IMR-90 (cell line): ENCODE measurements around the gene LINC00237. TPM values are rescaled to one million over a fixed set of nuclear protein-coding genes. Genes with fewer than 3 reads are reported as not detected.

Experiments
- ATAC-seq: fragments of 200-7000 bp; cut with Tn5 transposase; 2 replicates; pipeline ENCODE4 v1.9.1; 2020; ENCODE audit warnings: low read depth, mild to moderate bottlenecking, moderate library complexity
- BruUV-seq: library from RNA; stranded (reverse); fragments of 400-500 nt; replicated peaks from 2 replicates; lab custom pipeline; 2021; lab: Mats Ljungman, UMichigan
- CTCF ChIA-PET: fragments of 300-600 bp; formaldehyde crosslinking; extraction: SDS; loops from one replicate; lab custom pipeline; 2021; ENCODE audit warnings: antibody characterized with exemption; lab: Yijun Ruan, JAX
- POLR2A ChIA-PET: fragments of 300-600 bp; sonication (Branson Sonifier 250); formaldehyde crosslinking; loops from one replicate; lab custom pipeline; 2022; ENCODE audit warnings: antibody characterized with exemption; ENCODE audit not compliant: unreplicated experiment; lab: Charles Lee
- DNase-seq: peaks from one replicate; pipeline ENCODE4 v3.0.0; 2013
- H2AFZ ChIP-seq: replicated peaks from 2 replicates; pipeline ENCODE3; 2013; ENCODE audit warnings: low read length, mild to moderate bottlenecking; ENCODE audit not compliant: poor library complexity
- H2AK5ac ChIP-seq: 2 replicates; pipeline ENCODE4 v1.6.1; 2013; ENCODE audit warnings: low read depth, low read length, inconsistent platforms
- H2AK9ac ChIP-seq: replicated peaks from 2 replicates; pipeline ENCODE3; 2013; ENCODE audit warnings: mild to moderate bottlenecking, low read depth, low read length, moderate library complexity; ENCODE audit not compliant: poor library complexity
- H2BK120ac ChIP-seq: 2 replicates; pipeline ENCODE4 v1.6.1; 2013; ENCODE audit warnings: low read depth, low read length, inconsistent platforms
- H2BK15ac ChIP-seq: 3 replicates; pipeline ENCODE4 v1.6.1; 2013; ENCODE audit warnings: low read depth, low read length, inconsistent platforms
- H2BK20ac ChIP-seq: 2 replicates; pipeline ENCODE4 v1.6.1; 2013; ENCODE audit warnings: low read depth, mild to moderate bottlenecking, inconsistent platforms, low read length, moderate library complexity
- H2BK5ac ChIP-seq: 2 replicates; pipeline ENCODE4 v1.6.1; 2013; ENCODE audit warnings: mild to moderate bottlenecking, low read depth, low read length, inconsistent platforms; ENCODE audit not compliant: poor library complexity, severe bottlenecking
- H3K14ac ChIP-seq: replicated peaks from 2 replicates; pipeline ENCODE4 v1.6.1; 2013; ENCODE audit warnings: low read depth, low read length, inconsistent platforms
- H3K18ac ChIP-seq: 2 replicates; pipeline ENCODE4 v1.6.1; 2013; ENCODE audit warnings: low read depth, low read length, control low read depth
- H3K23ac ChIP-seq: 2 replicates; pipeline ENCODE4 v1.6.1; 2013; ENCODE audit warnings: low read depth, low read length, inconsistent platforms
- H3K27ac ChIP-seq: 2 replicates; pipeline ENCODE4 v1.5.1; 2013; ENCODE audit warnings: mild to moderate bottlenecking, control low read depth, low read length; ENCODE audit not compliant: insufficient read depth
- H3K27me3 ChIP-seq: 2 replicates; pipeline ENCODE4 v1.6.1; 2013; ENCODE audit warnings: low read length; ENCODE audit not compliant: control insufficient read depth, insufficient read depth
- H3K36me3 ChIP-seq: 2 replicates; pipeline ENCODE4 v1.6.1; 2013; ENCODE audit warnings: low read length, mixed read lengths; ENCODE audit not compliant: control insufficient read depth, insufficient read depth
- H3K4ac ChIP-seq: 2 replicates; pipeline ENCODE4 v1.6.1; 2013; ENCODE audit warnings: low read depth, low read length, inconsistent platforms
- H3K4me1 ChIP-seq: 2 replicates; pipeline ENCODE4 v1.6.1; 2013; ENCODE audit warnings: low read length, mixed read lengths; ENCODE audit not compliant: control insufficient read depth, insufficient read depth
- H3K4me2 ChIP-seq: 2 replicates; pipeline ENCODE4 v1.6.1; 2013; ENCODE audit warnings: low read depth, mild to moderate bottlenecking, control low read depth, low read length, moderate library complexity
- H3K4me3 ChIP-seq: 2 replicates; pipeline ENCODE4 v1.5.1; 2013; ENCODE audit warnings: low read depth, mild to moderate bottlenecking, control low read depth, low read length, moderate library complexity; ENCODE audit not compliant: insufficient read depth
- H3K56ac ChIP-seq: 2 replicates; pipeline ENCODE4 v1.6.1; 2013; ENCODE audit warnings: low read length, inconsistent platforms; ENCODE audit not compliant: insufficient read depth; ENCODE audit errors: extremely low read depth
- H3K79me1 ChIP-seq, 2 experiments: 2 replicates each; pipeline ENCODE4 v1.6.1; 2013; ENCODE audit warnings: low read length in 2 of 2, inconsistent platforms in 1 of 2, low read depth in 1 of 2
- H3K9ac ChIP-seq: 2 replicates; pipeline ENCODE4 v1.6.1; 2013; ENCODE audit warnings: low read depth, low read length, control low read depth
- H3K9me1 ChIP-seq: 2 replicates; pipeline ENCODE4 v1.6.1; 2013; ENCODE audit warnings: low read length, inconsistent platforms; ENCODE audit not compliant: insufficient read depth
- H3K9me3 ChIP-seq: 2 replicates; pipeline ENCODE4 v1.6.1; 2013; ENCODE audit warnings: low read length; ENCODE audit not compliant: control insufficient read depth, insufficient read depth
- H4K20me1 ChIP-seq: 2 replicates; pipeline ENCODE4 v1.6.1; 2013; ENCODE audit warnings: low read length, inconsistent platforms; ENCODE audit not compliant: insufficient read depth
- H4K5ac ChIP-seq: 2 replicates; pipeline ENCODE4 v1.6.1; 2013; ENCODE audit warnings: mild to moderate bottlenecking, low read depth, low read length, control low read depth
- H4K8ac ChIP-seq, 2 experiments: 2 replicates each; pipeline ENCODE4 v1.6.1; 2013; ENCODE audit warnings: low read depth in 2 of 2, low read length in 2 of 2, control low read depth in 1 of 2, inconsistent platforms in 1 of 2
- H4K91ac ChIP-seq: 2 replicates; pipeline ENCODE4 v1.6.1; 2013; ENCODE audit warnings: low read depth, low read length, inconsistent platforms; ENCODE audit not compliant: insufficient read depth
- MXI1 ChIP-seq: IDR thresholded peaks from 2 replicates; pipeline ENCODE4 v1.6.1; 2012; ENCODE audit warnings: low read depth, mild to moderate bottlenecking, low read length, moderate library complexity, borderline replicate concordance
- POLR2A ChIP-seq: IDR thresholded peaks from 2 replicates; pipeline ENCODE4 v1.6.1; 2012; ENCODE audit warnings: mild to moderate bottlenecking, low read depth, low read length
- RAD21 ChIP-seq: IDR thresholded peaks from 2 replicates; pipeline ENCODE4 v1.6.1; 2012; ENCODE audit warnings: low read length, improper control_type of control experiment
- RFX5 ChIP-seq: IDR thresholded peaks from 2 replicates; pipeline ENCODE4 v1.8.0; 2012; ENCODE audit warnings: low read depth, mild to moderate bottlenecking, low read length, moderate library complexity
- SMC3 ChIP-seq: fragments of 150-350 bp; IDR thresholded peaks from 2 replicates; pipeline ENCODE4 v1.6.1; 2016; ENCODE audit warnings: low read depth, mild to moderate bottlenecking, antibody characterized with exemption, low read length, moderate library complexity
- WGBS, 2 experiments: methylation state at CpG; one replicate each; pipeline versions ENCODE4 v1.1.5 to v1.1.7; 2013; ENCODE audit warnings: missing lambda C conversion rate in 2 of 2; ENCODE audit not compliant: insufficient read length in 1 of 2; ENCODE audit errors: extremely low coverage in 2 of 2; 5-methylcytosine and 5-hydroxymethylcytosine counted together
- dilution Hi-C: fragments of 300-500 bp; cut with HindIII; formaldehyde crosslinking; loops from one replicate; pipeline ENCODE4 v1.14.3; 2018; ENCODE audit warnings: low sequenced_read_pairs; ENCODE audit not compliant: unreplicated experiment
- in situ Hi-C: fragments of 300-500 bp; cut with MboI; formaldehyde crosslinking; loops from 3 replicates; pipeline ENCODE4 v1.14.3; 2019; ENCODE audit warnings: low sequenced_read_pairs, inconsistent platforms, mixed read lengths
- intact Hi-C: fragments of 100-400 bp; cut with micrococcal nuclease; formaldehyde crosslinking; loops from 2 replicates; pipeline ENCODE4 v1.10.0; 2022
- polyA plus RNA-seq, 3 experiments: library from polyadenylated mRNA; depleted of rRNA; stranded (reverse); fragments of >200 nt; gene quantifications; 2 replicates each; pipeline ENCODE4 v1.2.3, GENCODE V29; 2012; ENCODE audit warnings: low replicate concordance in 1 of 3
- total RNA-seq: library from RNA; depleted of rRNA; stranded (reverse); fragments of >200 nt; gene quantifications from 2 replicates; pipeline ENCODE4 v1.2.3, GENCODE V29; 2012
- TF ChIP-seq, protein P1 (sequence below): fragments of 150-350 bp; IDR thresholded peaks from 2 replicates; pipeline ENCODE4 v1.6.1; 2016; ENCODE audit warnings: low read depth, mild to moderate bottlenecking, low read length, moderate library complexity, borderline replicate concordance

LINC00237 gene
- total and polyA plus RNA-seq, 2 of the 4 experiments (the other 2 are of a cell fraction), result not detected

DNA sequence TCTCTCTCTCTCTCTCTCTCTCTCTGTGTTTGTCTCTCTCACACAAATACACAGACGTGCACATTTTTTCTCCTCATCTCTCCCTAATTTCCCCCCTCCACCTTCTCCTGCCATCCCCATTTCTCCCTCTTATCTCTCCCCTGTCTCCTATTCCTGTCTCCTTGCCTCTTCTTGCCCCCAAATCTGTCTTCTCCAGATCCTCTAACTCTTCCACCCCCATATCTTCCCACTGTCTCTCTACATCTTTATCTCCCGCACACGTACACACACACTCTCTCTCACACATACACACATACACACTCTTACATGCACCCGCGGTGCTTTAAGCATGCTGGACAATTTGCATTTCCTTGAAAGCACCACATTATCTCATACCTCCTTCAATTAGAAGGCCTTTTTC, 35.7 kb upstream of the LINC00237 start:
- H3K27me3 ChIP-seq, result no peaks in the 10 kb centered on the region
- peaks cover 3% of the 10 kb centered on the region; the same call in 1 of the 2 replicates for H3K9me1 ChIP-seq
- H3K18ac ChIP-seq, result no peak overlapping the region
- no peak overlapping the region for H3K14ac ChIP-seq
- no peak overlapping the region for H2BK20ac ChIP-seq
- 71 to 100% methylated on average over 1 to 5 of the region's 5 CpGs for WGBS, 2 experiments
- no peaks in the 10 kb centered on the region; a peak in 1 of 4 replicates for H3K79me1 ChIP-seq
- DNase-seq (no peak), ATAC-seq (no peak)
- H3K4me2 ChIP-seq, result no peak overlapping the region
- H3K9me3 ChIP-seq, result no peaks in the 10 kb centered on the region
- H3K56ac ChIP-seq, result no peak overlapping the region
- H2AK5ac ChIP-seq, result no peak overlapping the region
- ChIA-PET CTCF (no interaction called here), POLR2A (no interaction called here)
- no peak overlapping the region for H3K9ac ChIP-seq
- no peak overlapping the region for H2BK5ac ChIP-seq
- no peak overlapping the region for H2AK9ac ChIP-seq
- H3K4me1 ChIP-seq, result no peaks in the 10 kb centered on the region
- no peak overlapping the region for H3K23ac ChIP-seq
- in situ Hi-C loops (no loop called here), dilution Hi-C loops (no loop called here), intact Hi-C loops (no loop called here)
- no peak overlapping the region for H4K8ac ChIP-seq
- no peaks in the 10 kb centered on the region for H4K20me1 ChIP-seq
- no peak overlapping the region for H2BK120ac ChIP-seq
- H3K36me3 ChIP-seq, result peaks cover 8% of the 10 kb centered on the region
- no TSS peak for BruUV-seq
- no peak overlapping the region for H4K5ac ChIP-seq
- H2BK15ac ChIP-seq, result no peak overlapping the region
- H3K4ac ChIP-seq, result no peak overlapping the region
- no peak overlapping the region for H4K91ac ChIP-seq
- TF ChIP-seq SMC3 (no peak), RAD21 (no peak), RFX5 (no peak), MXI1 (no peak), POLR2A (no peak)
- TF ChIP-seq, protein P1, sequence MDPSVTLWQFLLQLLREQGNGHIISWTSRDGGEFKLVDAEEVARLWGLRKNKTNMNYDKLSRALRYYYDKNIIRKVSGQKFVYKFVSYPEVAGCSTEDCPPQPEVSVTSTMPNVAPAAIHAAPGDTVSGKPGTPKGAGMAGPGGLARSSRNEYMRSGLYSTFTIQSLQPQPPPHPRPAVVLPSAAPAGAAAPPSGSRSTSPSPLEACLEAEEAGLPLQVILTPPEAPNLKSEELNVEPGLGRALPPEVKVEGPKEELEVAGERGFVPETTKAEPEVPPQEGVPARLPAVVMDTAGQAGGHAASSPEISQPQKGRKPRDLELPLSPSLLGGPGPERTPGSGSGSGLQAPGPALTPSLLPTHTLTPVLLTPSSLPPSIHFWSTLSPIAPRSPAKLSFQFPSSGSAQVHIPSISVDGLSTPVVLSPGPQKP, result no peak
- no peak overlapping the region for H3K4me3 ChIP-seq
- no peak overlapping the region for H3K27ac ChIP-seq
- no peak overlapping the region for H2AFZ ChIP-seq
